IMR-90 (cell line): ENCODE data around the gene SGMS1. TPM values are rescaled to one million over a fixed set of nuclear protein-coding genes. Genes with fewer than 3 reads are reported as not detected.

ENCODE experiments used
- ATAC-seq: fragments of 200-7000 bp; cut with Tn5 transposase; 2 replicates; pipeline ENCODE4 v1.9.1; 2020; ENCODE audit warnings: low read depth, mild to moderate bottlenecking, moderate library complexity
- BruUV-seq: library from RNA; stranded (reverse); fragments of 400-500 nt; replicated peaks from 2 replicates; lab custom pipeline; 2021; lab: Mats Ljungman, UMichigan
- CTCF ChIA-PET: fragments of 300-600 bp; formaldehyde crosslinking; extraction: SDS; loops from one replicate; lab custom pipeline; 2021; ENCODE audit warnings: antibody characterized with exemption; lab: Yijun Ruan, JAX
- POLR2A ChIA-PET: fragments of 300-600 bp; sonication (Branson Sonifier 250); formaldehyde crosslinking; loops from one replicate; lab custom pipeline; 2022; ENCODE audit warnings: antibody characterized with exemption; ENCODE audit not compliant: unreplicated experiment; lab: Charles Lee
- DNase-seq: peaks from one replicate; pipeline ENCODE4 v3.0.0; 2013
- H2AFZ ChIP-seq: replicated peaks from 2 replicates; pipeline ENCODE3; 2013; ENCODE audit warnings: low read length, mild to moderate bottlenecking; ENCODE audit not compliant: poor library complexity
- H2AK5ac ChIP-seq: 2 replicates; pipeline ENCODE4 v1.6.1; 2013; ENCODE audit warnings: low read depth, low read length, inconsistent platforms
- H2AK9ac ChIP-seq: replicated peaks from 2 replicates; pipeline ENCODE3; 2013; ENCODE audit warnings: mild to moderate bottlenecking, low read depth, low read length, moderate library complexity; ENCODE audit not compliant: poor library complexity
- H2BK120ac ChIP-seq: 2 replicates; pipeline ENCODE4 v1.6.1; 2013; ENCODE audit warnings: low read depth, low read length, inconsistent platforms
- H2BK15ac ChIP-seq: 3 replicates; pipeline ENCODE4 v1.6.1; 2013; ENCODE audit warnings: low read depth, low read length, inconsistent platforms
- H2BK20ac ChIP-seq: 2 replicates; pipeline ENCODE4 v1.6.1; 2013; ENCODE audit warnings: low read depth, mild to moderate bottlenecking, inconsistent platforms, low read length, moderate library complexity
- H2BK5ac ChIP-seq: 2 replicates; pipeline ENCODE4 v1.6.1; 2013; ENCODE audit warnings: mild to moderate bottlenecking, low read depth, low read length, inconsistent platforms; ENCODE audit not compliant: poor library complexity, severe bottlenecking
- H3K14ac ChIP-seq: replicated peaks from 2 replicates; pipeline ENCODE4 v1.6.1; 2013; ENCODE audit warnings: low read depth, low read length, inconsistent platforms
- H3K18ac ChIP-seq: 2 replicates; pipeline ENCODE4 v1.6.1; 2013; ENCODE audit warnings: low read depth, low read length, control low read depth
- H3K23ac ChIP-seq: 2 replicates; pipeline ENCODE4 v1.6.1; 2013; ENCODE audit warnings: low read depth, low read length, inconsistent platforms
- H3K27ac ChIP-seq: 2 replicates; pipeline ENCODE4 v1.5.1; 2013; ENCODE audit warnings: mild to moderate bottlenecking, control low read depth, low read length; ENCODE audit not compliant: insufficient read depth
- H3K27me3 ChIP-seq: 2 replicates; pipeline ENCODE4 v1.6.1; 2013; ENCODE audit warnings: low read length; ENCODE audit not compliant: control insufficient read depth, insufficient read depth
- H3K36me3 ChIP-seq: 2 replicates; pipeline ENCODE4 v1.6.1; 2013; ENCODE audit warnings: low read length, mixed read lengths; ENCODE audit not compliant: control insufficient read depth, insufficient read depth
- H3K4ac ChIP-seq: 2 replicates; pipeline ENCODE4 v1.6.1; 2013; ENCODE audit warnings: low read depth, low read length, inconsistent platforms
- H3K4me1 ChIP-seq: 2 replicates; pipeline ENCODE4 v1.6.1; 2013; ENCODE audit warnings: low read length, mixed read lengths; ENCODE audit not compliant: control insufficient read depth, insufficient read depth
- H3K4me2 ChIP-seq: 2 replicates; pipeline ENCODE4 v1.6.1; 2013; ENCODE audit warnings: low read depth, mild to moderate bottlenecking, control low read depth, low read length, moderate library complexity
- H3K4me3 ChIP-seq: 2 replicates; pipeline ENCODE4 v1.5.1; 2013; ENCODE audit warnings: low read depth, mild to moderate bottlenecking, control low read depth, low read length, moderate library complexity; ENCODE audit not compliant: insufficient read depth
- H3K56ac ChIP-seq: 2 replicates; pipeline ENCODE4 v1.6.1; 2013; ENCODE audit warnings: low read length, inconsistent platforms; ENCODE audit not compliant: insufficient read depth; ENCODE audit errors: extremely low read depth
- H3K79me1 ChIP-seq, 2 experiments: 2 replicates each; pipeline ENCODE4 v1.6.1; 2013; ENCODE audit warnings: low read length in 2 of 2, inconsistent platforms in 1 of 2, low read depth in 1 of 2
- H3K9ac ChIP-seq: 2 replicates; pipeline ENCODE4 v1.6.1; 2013; ENCODE audit warnings: low read depth, low read length, control low read depth
- H3K9me1 ChIP-seq: 2 replicates; pipeline ENCODE4 v1.6.1; 2013; ENCODE audit warnings: low read length, inconsistent platforms; ENCODE audit not compliant: insufficient read depth
- H3K9me3 ChIP-seq: 2 replicates; pipeline ENCODE4 v1.6.1; 2013; ENCODE audit warnings: low read length; ENCODE audit not compliant: control insufficient read depth, insufficient read depth
- H4K20me1 ChIP-seq: 2 replicates; pipeline ENCODE4 v1.6.1; 2013; ENCODE audit warnings: low read length, inconsistent platforms; ENCODE audit not compliant: insufficient read depth
- H4K5ac ChIP-seq: 2 replicates; pipeline ENCODE4 v1.6.1; 2013; ENCODE audit warnings: mild to moderate bottlenecking, low read depth, low read length, control low read depth
- H4K8ac ChIP-seq, 2 experiments: 2 replicates each; pipeline ENCODE4 v1.6.1; 2013; ENCODE audit warnings: low read depth in 2 of 2, low read length in 2 of 2, control low read depth in 1 of 2, inconsistent platforms in 1 of 2
- H4K91ac ChIP-seq: 2 replicates; pipeline ENCODE4 v1.6.1; 2013; ENCODE audit warnings: low read depth, low read length, inconsistent platforms; ENCODE audit not compliant: insufficient read depth
- MAFK ChIP-seq: IDR thresholded peaks from 2 replicates; pipeline ENCODE4 v1.6.1; 2012; ENCODE audit warnings: low read depth, low read length, improper control_type of control experiment
- WGBS, 2 experiments: methylation state at CpG; one replicate each; pipeline versions ENCODE4 v1.1.5 to v1.1.7; 2013; ENCODE audit warnings: missing lambda C conversion rate in 2 of 2; ENCODE audit not compliant: insufficient read length in 1 of 2; ENCODE audit errors: extremely low coverage in 2 of 2; 5-methylcytosine and 5-hydroxymethylcytosine counted together
- dilution Hi-C: fragments of 300-500 bp; cut with HindIII; formaldehyde crosslinking; loops from one replicate; pipeline ENCODE4 v1.14.3; 2018; ENCODE audit warnings: low sequenced_read_pairs; ENCODE audit not compliant: unreplicated experiment
- in situ Hi-C: fragments of 300-500 bp; cut with MboI; formaldehyde crosslinking; loops from 3 replicates; pipeline ENCODE4 v1.14.3; 2019; ENCODE audit warnings: low sequenced_read_pairs, inconsistent platforms, mixed read lengths
- intact Hi-C: fragments of 100-400 bp; cut with micrococcal nuclease; formaldehyde crosslinking; loops from 2 replicates; pipeline ENCODE4 v1.10.0; 2022
- polyA plus RNA-seq, 3 experiments: library from polyadenylated mRNA; depleted of rRNA; stranded (reverse); fragments of >200 nt; gene quantifications; 2 replicates each; pipeline ENCODE4 v1.2.3, GENCODE V29; 2012; ENCODE audit warnings: low replicate concordance in 1 of 3
- total RNA-seq: library from RNA; depleted of rRNA; stranded (reverse); fragments of >200 nt; gene quantifications from 2 replicates; pipeline ENCODE4 v1.2.3, GENCODE V29; 2012
- TF ChIP-seq, protein P1 (sequence below): fragments of 150-350 bp; IDR thresholded peaks from 2 replicates; pipeline ENCODE4 v1.6.1; 2016; ENCODE audit warnings: low read depth, mild to moderate bottlenecking, low read length, moderate library complexity, borderline replicate concordance

Gene SGMS1
- total and polyA plus RNA-seq, 2 of the 4 experiments (the other 2 are of a cell fraction): 9.8 to 30.8 TPM

DNA sequence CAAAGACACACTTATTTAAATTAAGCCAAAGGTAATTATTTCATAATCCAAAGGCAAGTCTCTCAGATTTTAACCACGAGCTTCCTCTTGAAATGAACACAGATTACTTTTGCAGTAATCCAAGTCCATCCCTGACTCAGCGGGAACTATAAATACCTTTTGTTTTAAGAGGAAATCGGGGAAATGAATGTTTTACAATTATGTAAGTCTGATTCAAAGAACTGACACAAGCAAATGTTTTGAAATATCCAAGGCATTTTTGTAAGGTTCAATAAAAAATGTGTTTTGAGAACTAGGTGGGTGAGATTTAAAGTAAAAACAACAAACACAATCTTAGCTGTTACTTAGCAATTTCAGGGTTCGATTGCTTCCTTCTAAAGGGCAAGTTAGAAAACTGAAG, 192.6 kb downstream of the SGMS1 start:
- H3K18ac ChIP-seq: no peak overlapping the region; the same call in 1 of the 2 replicates
- no peaks in the 10 kb centered on the region for H3K27me3 ChIP-seq
- H3K4ac ChIP-seq: no peak overlapping the region
- H3K27ac ChIP-seq: no peak overlapping the region
- H3K23ac ChIP-seq: no peak overlapping the region
- no peak overlapping the region for H2BK20ac ChIP-seq
- H4K5ac ChIP-seq: no peak overlapping the region
- intact Hi-C loops (loop anchor here (5.0 kb wide), 1 partner anchor 114 kb away; no protein-coding TSS in a partner anchor), dilution Hi-C loops (no loop called here), in situ Hi-C loops (no loop called here)
- H3K36me3 ChIP-seq: no peaks in the 10 kb centered on the region
- H3K79me1 ChIP-seq: peaks cover 0 to 3% of the 10 kb centered on the region in 2 experiments; a peak in 1 of 4 replicates
- H3K9me3 ChIP-seq: no peaks in the 10 kb centered on the region
- H3K9ac ChIP-seq: no peak overlapping the region
- H4K8ac ChIP-seq: no peak overlapping the region
- H3K9me1 ChIP-seq: no peaks in the 10 kb centered on the region
- H3K4me3 ChIP-seq: no peak overlapping the region
- no peak overlapping the region for H3K56ac ChIP-seq
- WGBS, 2 experiments: no CpG with 5 or more reads among the region's 4 CpGs
- H2BK120ac ChIP-seq: no peak overlapping the region
- DNase-seq (peak; percentile 71), ATAC-seq (no peak)
- no peak overlapping the region for H2AK9ac ChIP-seq
- BruUV-seq: no TSS peak
- H3K14ac ChIP-seq: no peak overlapping the region
- POLR2A ChIA-PET: no interaction called here
- H4K20me1 ChIP-seq: no peaks in the 10 kb centered on the region
- CTCF ChIA-PET: no interaction called here
- peak; percentile 31; the same call in 1 of the 2 replicates for TF ChIP-seq MAFK
- TF ChIP-seq, protein P1, sequence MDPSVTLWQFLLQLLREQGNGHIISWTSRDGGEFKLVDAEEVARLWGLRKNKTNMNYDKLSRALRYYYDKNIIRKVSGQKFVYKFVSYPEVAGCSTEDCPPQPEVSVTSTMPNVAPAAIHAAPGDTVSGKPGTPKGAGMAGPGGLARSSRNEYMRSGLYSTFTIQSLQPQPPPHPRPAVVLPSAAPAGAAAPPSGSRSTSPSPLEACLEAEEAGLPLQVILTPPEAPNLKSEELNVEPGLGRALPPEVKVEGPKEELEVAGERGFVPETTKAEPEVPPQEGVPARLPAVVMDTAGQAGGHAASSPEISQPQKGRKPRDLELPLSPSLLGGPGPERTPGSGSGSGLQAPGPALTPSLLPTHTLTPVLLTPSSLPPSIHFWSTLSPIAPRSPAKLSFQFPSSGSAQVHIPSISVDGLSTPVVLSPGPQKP: no peak
- no peak overlapping the region for H2BK5ac ChIP-seq
- peak overlapping the region; percentile 64; the same call in 1 of the 2 replicates for H3K4me2 ChIP-seq
- peaks cover 5% of the 10 kb centered on the region for H3K4me1 ChIP-seq
- no peak overlapping the region for H4K91ac ChIP-seq
- H2AFZ ChIP-seq: no peak overlapping the region
- H2AK5ac ChIP-seq: no peak overlapping the region
- H2BK15ac ChIP-seq: no peak overlapping the region
